HEK293 (cell line): ENCODE results near the gene GPHN.

Source experiments
- CTCF ChIA-PET: fragments of 350-600 bp; formaldehyde crosslinking; extraction: SDS; loops from one replicate; lab custom pipeline; 2021; ENCODE audit warnings: antibody characterized with exemption; lab: Yijun Ruan, JAX
- POLR2A ChIA-PET: fragments of 300-600 bp; formaldehyde crosslinking; extraction: SDS; loops from one replicate; lab custom pipeline; 2020; ENCODE audit warnings: antibody characterized with exemption, inconsistent platforms; lab: Yijun Ruan, JAX
- H3K27ac ChIP-seq: fragments of 200-500 bp; sonication (Bioruptor generic); 2 replicates; pipeline ENCODE4 v1.5.1; 2014; ENCODE audit warnings: low read depth, low read length, control low read depth, inconsistent platforms; ENCODE audit errors: extremely low read depth
- H3K36me3 ChIP-seq, 2 experiments: fragments of 200-500 bp in 1 of 2; sonication (Bioruptor generic) in 1 of 2; 1 replicate in 1 of 2; 2 replicates in 1 of 2; pipeline ENCODE4 v1.5.1; 2014 to 2017; ENCODE audit warnings: inconsistent platforms in 2 of 2, low read length in 2 of 2; ENCODE audit not compliant: control insufficient read depth in 2 of 2, insufficient read depth in 1 of 2
- H3K4me1 ChIP-seq: fragments of 200-500 bp; sonication (Bioruptor generic); 2 replicates; pipeline ENCODE4 v1.5.1; 2014; ENCODE audit warnings: mild to moderate bottlenecking, low read length, inconsistent platforms; ENCODE audit not compliant: control insufficient read depth, insufficient read depth
- H3K4me3 ChIP-seq: 2 replicates; pipeline ENCODE4 v1.5.1; 2011; ENCODE audit warnings: low read depth, mild to moderate bottlenecking, control low read depth, low read length, moderate library complexity
- H3K9me3 ChIP-seq: fragments of 200-500 bp; sonication (Bioruptor generic); 2 replicates; pipeline ENCODE4 v1.5.1; 2014; ENCODE audit warnings: low read depth, low read length, inconsistent platforms; ENCODE audit not compliant: control insufficient read depth, insufficient read depth
- BCL11A ChIP-seq: fragments of 450-650 bp; formaldehyde crosslinking; IDR thresholded peaks from 2 replicates; pipeline ENCODE4 v1.5.1; 2016; ENCODE audit warnings: low read depth, missing biosample characterization, missing genetic modification characterization
- MZF1 ChIP-seq: fragments of 450-650 bp; formaldehyde crosslinking; IDR thresholded peaks from 2 replicates; pipeline ENCODE4 v1.5.1; 2017; ENCODE audit warnings: missing biosample characterization, missing genetic modification characterization, borderline replicate concordance
- PRDM10 ChIP-seq: fragments of 450-650 bp; formaldehyde crosslinking; IDR thresholded peaks from 2 replicates; pipeline ENCODE4 v1.5.1; 2016; ENCODE audit warnings: missing biosample characterization, missing genetic modification characterization
- SP2 ChIP-seq: fragments of 450-650 bp; formaldehyde crosslinking; IDR thresholded peaks from 2 replicates; pipeline ENCODE4 v1.5.1; 2016; ENCODE audit warnings: missing biosample characterization, missing genetic modification characterization
- SP3 ChIP-seq: fragments of 450-650 bp; formaldehyde crosslinking; IDR thresholded peaks from 2 replicates; pipeline ENCODE4 v1.5.1; 2016; ENCODE audit warnings: missing biosample characterization, missing genetic modification characterization
- ZBTB21 ChIP-seq: fragments of 450-650 bp; formaldehyde crosslinking; IDR thresholded peaks from 2 replicates; pipeline ENCODE4 v1.5.1; 2017; ENCODE audit warnings: missing biosample characterization, missing genetic modification characterization
- ZFP3 ChIP-seq: fragments of 450-650 bp; formaldehyde crosslinking; IDR thresholded peaks from 2 replicates; pipeline ENCODE4 v1.5.1; 2016; ENCODE audit warnings: low read depth, missing biosample characterization, missing genetic modification characterization
- ZNF169 ChIP-seq: fragments of 450-650 bp; formaldehyde crosslinking; IDR thresholded peaks from 2 replicates; pipeline ENCODE4 v1.5.1; 2016; ENCODE audit warnings: missing biosample characterization, missing genetic modification characterization
- ZNF19 ChIP-seq: fragments of 450-650 bp; formaldehyde crosslinking; IDR thresholded peaks from 2 replicates; pipeline ENCODE4; 2016; ENCODE audit warnings: missing biosample characterization, missing genetic modification characterization, low read depth
- ZNF23 ChIP-seq: fragments of 450-650 bp; formaldehyde crosslinking; IDR thresholded peaks from 2 replicates; pipeline ENCODE4 v1.5.1; 2016; ENCODE audit warnings: missing biosample characterization, missing genetic modification characterization, borderline replicate concordance
- ZNF280C ChIP-seq: fragments of 450-650 bp; formaldehyde crosslinking; IDR thresholded peaks from 2 replicates; pipeline ENCODE4 v1.5.1; 2016; ENCODE audit warnings: missing biosample characterization, missing genetic modification characterization
- ZNF423 ChIP-seq: fragments of 450-650 bp; formaldehyde crosslinking; IDR thresholded peaks from 2 replicates; pipeline ENCODE4 v1.5.1; 2016; ENCODE audit warnings: missing biosample characterization, missing genetic modification characterization
- ZNF48 ChIP-seq: fragments of 450-650 bp; formaldehyde crosslinking; IDR thresholded peaks from 2 replicates; pipeline ENCODE4 v1.5.1; 2016; ENCODE audit warnings: missing biosample characterization, missing genetic modification characterization
- ZNF548 ChIP-seq: fragments of 450-650 bp; formaldehyde crosslinking; IDR thresholded peaks from 2 replicates; pipeline ENCODE4 v1.5.1; 2016; ENCODE audit warnings: missing biosample characterization, missing genetic modification characterization
- ZNF561 ChIP-seq: fragments of 450-650 bp; IDR thresholded peaks from 2 replicates; pipeline ENCODE4 v1.5.1; 2018; ENCODE audit warnings: missing biosample characterization, missing genetic modification characterization, borderline replicate concordance
- ZNF623 ChIP-seq: fragments of 450-650 bp; formaldehyde crosslinking; IDR thresholded peaks from 2 replicates; pipeline ENCODE4 v1.5.1; 2016; ENCODE audit warnings: missing biosample characterization, missing genetic modification characterization
- ZNF654 ChIP-seq: fragments of 450-650 bp; formaldehyde crosslinking; IDR thresholded peaks from 2 replicates; pipeline ENCODE4 v1.5.1; 2016; ENCODE audit warnings: low read depth, missing biosample characterization, missing genetic modification characterization
- ZNF747 ChIP-seq: fragments of 450-650 bp; formaldehyde crosslinking; IDR thresholded peaks from 2 replicates; pipeline ENCODE4 v1.5.1; 2016; ENCODE audit warnings: missing biosample characterization, missing genetic modification characterization
- TF ChIP-seq, protein P1 (sequence below): fragments of 450-650 bp; formaldehyde crosslinking; IDR thresholded peaks from 2 replicates; pipeline ENCODE4 v1.5.1; 2016; ENCODE audit warnings: missing biosample characterization, missing genetic modification characterization

Gene GPHN

GRCh38 chr14:66487164-66487563, 20.8 kb upstream of the GPHN start:
- H3K4me1 ChIP-seq = no peaks in the 10 kb centered on the region; the same call in 1 of the 2 replicates
- no peaks in the 10 kb centered on the region for H3K9me3 ChIP-seq
- TF ChIP-seq ZNF23 (tag by site-specific recombination) (no peak), BCL11A (no peak), ZNF654 (tag by site-specific recombination) (no peak), MZF1 (tag by site-specific recombination) (no peak), SP3 (tag by site-specific recombination) (no peak), PRDM10 (no peak), ZNF623 (tag by site-specific recombination) (no peak), ZNF747 (tag by site-specific recombination) (no peak), ZNF423 (no peak), ZFP3 (tag by site-specific recombination) (no peak), ZNF280C (tag by site-specific recombination) (no peak), ZNF19 (no peak), SP2 (tag by site-specific recombination) (no peak), ZNF561 (no peak), ZBTB21 (tag by site-specific recombination) (no peak), ZNF548 (no peak), ZNF169 (no peak), ZNF48 (tag by site-specific recombination) (no peak)
- TF ChIP-seq, protein P1, sequence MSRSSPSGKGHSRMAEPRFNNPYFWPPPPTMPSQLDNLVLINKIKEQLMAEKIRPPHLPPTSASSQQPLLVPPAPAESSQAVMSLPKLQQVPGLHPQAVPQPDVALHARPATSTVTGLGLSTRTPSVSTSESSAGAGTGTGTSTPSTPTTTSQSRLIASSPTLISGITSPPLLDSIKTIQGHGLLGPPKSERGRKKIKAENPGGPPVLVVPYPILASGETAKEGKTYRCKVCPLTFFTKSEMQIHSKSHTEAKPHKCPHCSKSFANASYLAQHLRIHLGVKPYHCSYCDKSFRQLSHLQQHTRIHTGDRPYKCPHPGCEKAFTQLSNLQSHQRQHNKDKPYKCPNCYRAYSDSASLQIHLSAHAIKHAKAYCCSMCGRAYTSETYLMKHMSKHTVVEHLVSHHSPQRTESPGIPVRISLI (tag by site-specific recombination) = no peak
- CTCF ChIA-PET = interaction anchor here (0.7 kb wide), 1 partner anchor 763 kb away, joined by 3 read pairs; no protein-coding TSS in a partner anchor
- H3K27ac ChIP-seq = no peak overlapping the region
- no peak overlapping the region for H3K4me3 ChIP-seq
- POLR2A ChIA-PET = no interaction called here
- no peaks in the 10 kb centered on the region for H3K36me3 ChIP-seq
